Measurements from ENCODE around the gene HCN4.

DNA sequence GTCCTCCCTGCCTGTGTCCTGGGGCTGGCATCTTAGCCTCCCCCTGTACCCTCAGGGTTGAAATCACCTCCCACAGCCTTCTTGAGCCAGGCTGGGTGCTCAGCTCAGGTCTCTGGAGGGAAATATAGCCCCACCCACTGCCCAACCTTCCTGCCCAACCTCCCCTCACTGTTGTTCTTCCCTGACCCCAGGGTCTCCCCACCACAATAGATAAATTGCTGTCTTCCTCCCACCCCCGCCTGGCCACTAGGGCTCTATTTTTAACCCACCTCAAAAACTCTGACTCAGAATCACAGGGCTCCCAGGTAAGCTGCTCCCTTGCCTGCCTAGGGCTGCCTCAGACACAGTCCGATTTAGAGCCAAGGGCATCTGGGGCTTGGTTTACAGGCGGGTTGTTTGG, 15.0 kb downstream of the HCN4 start:
- TF ChIP-seq, protein P1, sequence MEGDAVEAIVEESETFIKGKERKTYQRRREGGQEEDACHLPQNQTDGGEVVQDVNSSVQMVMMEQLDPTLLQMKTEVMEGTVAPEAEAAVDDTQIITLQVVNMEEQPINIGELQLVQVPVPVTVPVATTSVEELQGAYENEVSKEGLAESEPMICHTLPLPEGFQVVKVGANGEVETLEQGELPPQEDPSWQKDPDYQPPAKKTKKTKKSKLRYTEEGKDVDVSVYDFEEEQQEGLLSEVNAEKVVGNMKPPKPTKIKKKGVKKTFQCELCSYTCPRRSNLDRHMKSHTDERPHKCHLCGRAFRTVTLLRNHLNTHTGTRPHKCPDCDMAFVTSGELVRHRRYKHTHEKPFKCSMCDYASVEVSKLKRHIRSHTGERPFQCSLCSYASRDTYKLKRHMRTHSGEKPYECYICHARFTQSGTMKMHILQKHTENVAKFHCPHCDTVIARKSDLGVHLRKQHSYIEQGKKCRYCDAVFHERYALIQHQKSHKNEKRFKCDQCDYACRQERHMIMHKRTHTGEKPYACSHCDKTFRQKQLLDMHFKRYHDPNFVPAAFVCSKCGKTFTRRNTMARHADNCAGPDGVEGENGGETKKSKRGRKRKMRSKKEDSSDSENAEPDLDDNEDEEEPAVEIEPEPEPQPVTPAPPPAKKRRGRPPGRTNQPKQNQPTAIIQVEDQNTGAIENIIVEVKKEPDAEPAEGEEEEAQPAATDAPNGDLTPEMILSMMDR (conservative IDR thresholded peaks at IDR 0.05 in 1 of 2, IDR thresholded peaks at IDR 0.05 in 1 of 2; ENCODE audit: extremely low read depth in 1 of 2, insufficient read depth in 1 of 2, low read depth in 1 of 2, low read length in 2 of 2) = no peak
- TF ChIP-seq EZH2 (IDR thresholded peaks at IDR 0.05; ENCODE audit: borderline replicate concordance, low read length) = no peak

Data from mammary epithelial cell (primary cell).